Sigmoid colon (tissue), 4 donors: ENCODE results near the gene RARS2.

Experiments
- CTCF ChIP-seq, 4 experiments: fragments of 450-650 bp in 3 of 4; fragments of 200-600 bp in 1 of 4; IDR thresholded peaks; one replicate each; pipeline ENCODE4 v1.5.1; 2016 to 2019; ENCODE audit warnings: antibody characterized with exemption in 4 of 4, mild to moderate bottlenecking in 3 of 4, moderate library complexity in 2 of 4
- EP300 ChIP-seq, 4 donors: sonication (generic); formaldehyde crosslinking; IDR thresholded peaks; one replicate each; pipeline ENCODE4 v1.6.1; 2017; ENCODE audit warnings: antibody characterized with exemption in 4 of 4
- POLR2A ChIP-seq, 2 donors: fragments of 450-650 bp; IDR thresholded peaks; one replicate each; pipeline ENCODE4 v1.6.1; 2016; ENCODE audit warnings: antibody characterized with exemption in 2 of 2, mild to moderate bottlenecking in 2 of 2, moderate library complexity in 2 of 2
- POLR2AphosphoS5 ChIP-seq, 4 donors: sonication (generic); formaldehyde crosslinking; IDR thresholded peaks; one replicate each; pipeline ENCODE4 v1.6.1; 2017; ENCODE audit warnings: antibody characterized with exemption in 4 of 4

GRCh38 chr6:87558446-87558845 lies 31.3 kb downstream of the RARS2 start:
- no peak for TF ChIP-seq CTCF (IDR thresholded peaks at IDR 0.05)
- TF ChIP-seq EP300 (IDR thresholded peaks at IDR 0.05), result no peak
- no peak for TF ChIP-seq POLR2A (IDR thresholded peaks at IDR 0.05)
- TF ChIP-seq POLR2AphosphoS5 (IDR thresholded peaks at IDR 0.05), result no peak
